ENCODE results near the gene TSPAN4. TPM values are rescaled to one million over a fixed set of nuclear protein-coding genes. Genes with fewer than 3 reads are reported as not detected.

TSPAN4 gene
- total and polyA plus RNA-seq, 4 donors = 16.5 to 38.1 (median 30.4) TPM

DNA sequence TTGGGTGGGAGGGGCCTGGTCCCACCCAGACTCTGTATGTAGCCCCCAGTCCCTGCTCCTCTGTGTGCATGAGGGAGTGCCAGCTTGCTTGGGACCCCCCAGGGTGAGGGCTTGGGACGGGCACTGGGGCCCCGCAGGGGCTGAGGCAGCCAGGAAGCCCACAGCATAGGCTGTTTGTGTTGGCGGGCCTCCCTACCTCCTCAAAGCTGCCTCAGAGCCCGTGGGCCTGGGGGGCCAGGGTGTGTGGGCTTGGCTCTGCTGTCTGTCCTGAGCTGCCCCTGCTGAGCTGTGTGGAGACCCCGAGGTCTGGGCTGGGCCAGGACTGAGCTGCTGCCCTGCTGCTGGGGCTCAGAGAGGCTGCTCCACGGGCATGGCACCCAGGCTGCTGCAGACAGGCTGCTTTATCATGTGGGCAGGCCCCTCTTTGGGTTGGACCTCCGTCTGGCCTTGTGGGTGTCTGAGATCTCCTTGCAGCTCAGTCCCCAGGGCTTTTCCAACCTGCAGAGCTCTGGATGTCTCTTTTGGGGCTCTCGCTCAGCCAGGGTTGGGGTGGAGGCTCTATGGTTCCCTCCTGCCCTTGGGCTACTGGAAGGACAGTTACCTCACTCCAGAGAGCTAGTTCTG is 3.3 kb downstream of the TSPAN4 start:
- peaks cover 16 to 51% (median 30%) of the 10 kb centered on the region in 4 donors for H3K4me1 ChIP-seq (ENCODE audit: control insufficient read depth in 4 of 4, insufficient read depth in 4 of 4, low read length in 3 of 4)
- peaks cover 0 to 3% (median 0%) of the 10 kb centered on the region in 4 donors for H3K27me3 ChIP-seq (ENCODE audit: control insufficient read depth in 4 of 4, insufficient read depth in 4 of 4, low read length in 3 of 4)
- H3K9ac ChIP-seq (ENCODE audit: low read depth in 1 of 2, low read length in 2 of 2) = no peak overlapping the region
- no peak overlapping the region for H3K4me3 ChIP-seq (ENCODE audit: low read depth in 1 of 3, low read length in 3 of 3)
- DNase-seq (ENCODE audit: low spot score) = no peak
- TF ChIP-seq EGR1 (IDR thresholded peaks at IDR 0.05; ENCODE audit: low read depth in 2 of 2) = no peak
- no peak for TF ChIP-seq FOXA1 (IDR thresholded peaks at IDR 0.05)
- no peak for TF ChIP-seq HNF4G (IDR thresholded peaks at IDR 0.05)
- TF ChIP-seq GABPA (IDR thresholded peaks at IDR 0.05 in 1 of 2, conservative IDR thresholded peaks at IDR 0.05 in 1 of 2) = no peak
- no peak for TF ChIP-seq SP1 (IDR thresholded peaks at IDR 0.05)
- TF ChIP-seq, protein P1, sequence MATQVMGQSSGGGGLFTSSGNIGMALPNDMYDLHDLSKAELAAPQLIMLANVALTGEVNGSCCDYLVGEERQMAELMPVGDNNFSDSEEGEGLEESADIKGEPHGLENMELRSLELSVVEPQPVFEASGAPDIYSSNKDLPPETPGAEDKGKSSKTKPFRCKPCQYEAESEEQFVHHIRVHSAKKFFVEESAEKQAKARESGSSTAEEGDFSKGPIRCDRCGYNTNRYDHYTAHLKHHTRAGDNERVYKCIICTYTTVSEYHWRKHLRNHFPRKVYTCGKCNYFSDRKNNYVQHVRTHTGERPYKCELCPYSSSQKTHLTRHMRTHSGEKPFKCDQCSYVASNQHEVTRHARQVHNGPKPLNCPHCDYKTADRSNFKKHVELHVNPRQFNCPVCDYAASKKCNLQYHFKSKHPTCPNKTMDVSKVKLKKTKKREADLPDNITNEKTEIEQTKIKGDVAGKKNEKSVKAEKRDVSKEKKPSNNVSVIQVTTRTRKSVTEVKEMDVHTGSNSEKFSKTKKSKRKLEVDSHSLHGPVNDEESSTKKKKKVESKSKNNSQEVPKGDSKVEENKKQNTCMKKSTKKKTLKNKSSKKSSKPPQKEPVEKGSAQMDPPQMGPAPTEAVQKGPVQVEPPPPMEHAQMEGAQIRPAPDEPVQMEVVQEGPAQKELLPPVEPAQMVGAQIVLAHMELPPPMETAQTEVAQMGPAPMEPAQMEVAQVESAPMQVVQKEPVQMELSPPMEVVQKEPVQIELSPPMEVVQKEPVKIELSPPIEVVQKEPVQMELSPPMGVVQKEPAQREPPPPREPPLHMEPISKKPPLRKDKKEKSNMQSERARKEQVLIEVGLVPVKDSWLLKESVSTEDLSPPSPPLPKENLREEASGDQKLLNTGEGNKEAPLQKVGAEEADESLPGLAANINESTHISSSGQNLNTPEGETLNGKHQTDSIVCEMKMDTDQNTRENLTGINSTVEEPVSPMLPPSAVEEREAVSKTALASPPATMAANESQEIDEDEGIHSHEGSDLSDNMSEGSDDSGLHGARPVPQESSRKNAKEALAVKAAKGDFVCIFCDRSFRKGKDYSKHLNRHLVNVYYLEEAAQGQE (IDR thresholded peaks at IDR 0.05) = no peak
- TF ChIP-seq JUND (IDR thresholded peaks at IDR 0.05) = no peak
- TF ChIP-seq, protein P2, sequence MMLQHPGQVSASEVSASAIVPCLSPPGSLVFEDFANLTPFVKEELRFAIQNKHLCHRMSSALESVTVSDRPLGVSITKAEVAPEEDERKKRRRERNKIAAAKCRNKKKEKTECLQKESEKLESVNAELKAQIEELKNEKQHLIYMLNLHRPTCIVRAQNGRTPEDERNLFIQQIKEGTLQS (IDR thresholded peaks at IDR 0.05) = no peak
- 74% methylated on average over 8 of the region's 8 CpGs for WGBS
- no peaks in the 10 kb centered on the region for H3K36me3 ChIP-seq (ENCODE audit: control insufficient read depth in 4 of 4, insufficient read depth in 3 of 4, low read depth in 1 of 4, low read length in 3 of 4)
- H3K9me3 ChIP-seq (ENCODE audit: control insufficient read depth in 4 of 4, low read length in 3 of 4) = no peaks in the 10 kb centered on the region
- H3K27ac ChIP-seq (ENCODE audit: low read depth in 1 of 2, low read length in 2 of 2) = no peak overlapping the region

DNA sequence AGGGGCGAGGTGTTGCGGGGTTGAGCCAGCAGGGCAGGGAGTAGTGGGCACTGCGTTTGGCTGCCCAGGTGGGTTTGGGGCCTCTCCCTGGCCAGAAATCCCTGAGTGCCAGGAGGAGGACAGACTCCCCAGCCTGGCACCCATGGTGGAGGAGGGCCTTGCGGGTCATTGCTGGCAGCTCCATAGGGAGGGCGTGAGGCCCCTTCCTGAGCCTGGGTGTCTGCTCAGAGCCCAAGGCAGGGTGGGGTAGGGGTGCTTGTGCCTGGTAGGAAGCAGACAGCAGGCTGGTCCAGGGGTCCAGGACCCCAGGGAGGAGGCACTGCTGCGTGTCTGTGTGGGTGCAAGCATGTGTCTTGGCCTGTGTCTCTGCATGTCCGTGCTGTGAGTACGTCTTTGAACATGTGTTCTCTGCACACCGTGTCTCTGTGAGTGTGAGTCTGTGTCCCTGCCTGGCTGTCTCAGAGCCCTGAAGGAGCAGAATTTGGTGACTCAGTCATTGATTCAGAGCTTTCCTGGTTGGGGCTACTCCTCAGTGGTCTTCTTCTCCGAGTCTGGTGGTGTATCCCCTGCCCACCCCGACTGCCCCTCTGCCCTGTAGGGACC is 3.9 kb downstream of the TSPAN4 start:
- Histone ChIP-seq H3K36me3 (ENCODE audit: control insufficient read depth in 4 of 4, insufficient read depth in 3 of 4, low read depth in 1 of 4, low read length in 3 of 4) (no peaks in the 10 kb centered on the region), H3K27me3 (ENCODE audit: control insufficient read depth in 4 of 4, insufficient read depth in 4 of 4, low read length in 3 of 4) (peaks cover 0 to 3% (median 0%) of the 10 kb centered on the region in 4 donors), H3K4me3 (ENCODE audit: low read depth in 1 of 3, low read length in 3 of 3) (no peak overlapping the region), H3K4me1 (ENCODE audit: control insufficient read depth in 4 of 4, insufficient read depth in 4 of 4, low read length in 3 of 4) (peaks cover 16 to 45% (median 25%) of the 10 kb centered on the region in 4 donors), H3K27ac (ENCODE audit: low read depth in 1 of 2, low read length in 2 of 2) (no peak overlapping the region), H3K9me3 (ENCODE audit: control insufficient read depth in 4 of 4, low read length in 3 of 4) (no peaks in the 10 kb centered on the region), H3K9ac (ENCODE audit: low read depth in 1 of 2, low read length in 2 of 2) (no peak overlapping the region)
- WGBS = 78% methylated on average over 11 of the region's 11 CpGs
- no peak for DNase-seq (ENCODE audit: low spot score)
- TF ChIP-seq TAF1 (conservative IDR thresholded peaks at IDR 0.05) (no peak), GABPA (IDR thresholded peaks at IDR 0.05 in 1 of 2, conservative IDR thresholded peaks at IDR 0.05 in 1 of 2) (no peak), JUND (IDR thresholded peaks at IDR 0.05) (no peak), RXRA (IDR thresholded peaks at IDR 0.05) (no peak), FOXA2 (IDR thresholded peaks at IDR 0.05) (no peak), EGR1 (IDR thresholded peaks at IDR 0.05; ENCODE audit: low read depth in 2 of 2) (no peak), RAD21 (IDR thresholded peaks at IDR 0.05) (no peak), HNF4A (conservative IDR thresholded peaks at IDR 0.05) (no peak), SP1 (IDR thresholded peaks at IDR 0.05) (no peak), FOXA1 (IDR thresholded peaks at IDR 0.05) (no peak)
- TF ChIP-seq, protein P2 (IDR thresholded peaks at IDR 0.05) = no peak
- TF ChIP-seq, protein P3, sequence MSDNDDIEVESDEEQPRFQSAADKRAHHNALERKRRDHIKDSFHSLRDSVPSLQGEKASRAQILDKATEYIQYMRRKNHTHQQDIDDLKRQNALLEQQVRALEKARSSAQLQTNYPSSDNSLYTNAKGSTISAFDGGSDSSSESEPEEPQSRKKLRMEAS (IDR thresholded peaks at IDR 0.05) = no peak
- TF ChIP-seq, protein P4, sequence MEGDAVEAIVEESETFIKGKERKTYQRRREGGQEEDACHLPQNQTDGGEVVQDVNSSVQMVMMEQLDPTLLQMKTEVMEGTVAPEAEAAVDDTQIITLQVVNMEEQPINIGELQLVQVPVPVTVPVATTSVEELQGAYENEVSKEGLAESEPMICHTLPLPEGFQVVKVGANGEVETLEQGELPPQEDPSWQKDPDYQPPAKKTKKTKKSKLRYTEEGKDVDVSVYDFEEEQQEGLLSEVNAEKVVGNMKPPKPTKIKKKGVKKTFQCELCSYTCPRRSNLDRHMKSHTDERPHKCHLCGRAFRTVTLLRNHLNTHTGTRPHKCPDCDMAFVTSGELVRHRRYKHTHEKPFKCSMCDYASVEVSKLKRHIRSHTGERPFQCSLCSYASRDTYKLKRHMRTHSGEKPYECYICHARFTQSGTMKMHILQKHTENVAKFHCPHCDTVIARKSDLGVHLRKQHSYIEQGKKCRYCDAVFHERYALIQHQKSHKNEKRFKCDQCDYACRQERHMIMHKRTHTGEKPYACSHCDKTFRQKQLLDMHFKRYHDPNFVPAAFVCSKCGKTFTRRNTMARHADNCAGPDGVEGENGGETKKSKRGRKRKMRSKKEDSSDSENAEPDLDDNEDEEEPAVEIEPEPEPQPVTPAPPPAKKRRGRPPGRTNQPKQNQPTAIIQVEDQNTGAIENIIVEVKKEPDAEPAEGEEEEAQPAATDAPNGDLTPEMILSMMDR (IDR thresholded peaks at IDR 0.05; ENCODE audit: low read depth, low read length, missing input control) = no peak
- TF ChIP-seq, protein P5, sequence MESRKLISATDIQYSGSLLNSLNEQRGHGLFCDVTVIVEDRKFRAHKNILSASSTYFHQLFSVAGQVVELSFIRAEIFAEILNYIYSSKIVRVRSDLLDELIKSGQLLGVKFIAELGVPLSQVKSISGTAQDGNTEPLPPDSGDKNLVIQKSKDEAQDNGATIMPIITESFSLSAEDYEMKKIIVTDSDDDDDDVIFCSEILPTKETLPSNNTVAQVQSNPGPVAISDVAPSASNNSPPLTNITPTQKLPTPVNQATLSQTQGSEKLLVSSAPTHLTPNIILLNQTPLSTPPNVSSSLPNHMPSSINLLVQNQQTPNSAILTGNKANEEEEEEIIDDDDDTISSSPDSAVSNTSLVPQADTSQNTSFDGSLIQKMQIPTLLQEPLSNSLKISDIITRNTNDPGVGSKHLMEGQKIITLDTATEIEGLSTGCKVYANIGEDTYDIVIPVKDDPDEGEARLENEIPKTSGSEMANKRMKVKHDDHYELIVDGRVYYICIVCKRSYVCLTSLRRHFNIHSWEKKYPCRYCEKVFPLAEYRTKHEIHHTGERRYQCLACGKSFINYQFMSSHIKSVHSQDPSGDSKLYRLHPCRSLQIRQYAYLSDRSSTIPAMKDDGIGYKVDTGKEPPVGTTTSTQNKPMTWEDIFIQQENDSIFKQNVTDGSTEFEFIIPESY (IDR thresholded peaks at IDR 0.05) = no peak
